GM12874 (cell line): ENCODE data around the gene ZSWIM7.

ENCODE experiments used
- CTCF ChIP-seq: IDR thresholded peaks from 2 replicates; pipeline ENCODE4 v1.5.1; 2011; ENCODE audit warnings: low read depth, mild to moderate bottlenecking, control low read depth, low read length, moderate library complexity; ENCODE audit not compliant: insufficient read depth

The ZSWIM7 gene

DNA sequence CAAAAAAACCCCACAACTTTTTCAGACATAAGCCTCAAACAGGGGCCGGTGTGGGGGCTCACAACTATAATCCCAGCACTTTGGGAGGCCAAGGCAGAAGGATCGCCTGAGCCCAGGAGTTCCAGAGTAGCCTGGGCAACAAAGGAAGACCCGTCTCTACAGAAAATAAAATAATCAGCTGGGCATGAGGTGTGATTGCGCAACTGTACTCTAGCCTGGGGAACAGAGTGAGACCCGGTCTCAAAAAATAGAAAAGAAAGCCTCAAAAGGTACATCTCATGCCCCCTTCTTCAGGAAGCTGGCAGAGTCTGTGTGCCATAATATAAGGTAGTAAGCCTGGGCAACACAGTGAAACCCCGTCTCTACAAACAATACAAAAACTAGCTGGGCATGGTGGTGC, 3.2 kb downstream of the ZSWIM7 start:
- TF ChIP-seq CTCF: no peak

DNA sequence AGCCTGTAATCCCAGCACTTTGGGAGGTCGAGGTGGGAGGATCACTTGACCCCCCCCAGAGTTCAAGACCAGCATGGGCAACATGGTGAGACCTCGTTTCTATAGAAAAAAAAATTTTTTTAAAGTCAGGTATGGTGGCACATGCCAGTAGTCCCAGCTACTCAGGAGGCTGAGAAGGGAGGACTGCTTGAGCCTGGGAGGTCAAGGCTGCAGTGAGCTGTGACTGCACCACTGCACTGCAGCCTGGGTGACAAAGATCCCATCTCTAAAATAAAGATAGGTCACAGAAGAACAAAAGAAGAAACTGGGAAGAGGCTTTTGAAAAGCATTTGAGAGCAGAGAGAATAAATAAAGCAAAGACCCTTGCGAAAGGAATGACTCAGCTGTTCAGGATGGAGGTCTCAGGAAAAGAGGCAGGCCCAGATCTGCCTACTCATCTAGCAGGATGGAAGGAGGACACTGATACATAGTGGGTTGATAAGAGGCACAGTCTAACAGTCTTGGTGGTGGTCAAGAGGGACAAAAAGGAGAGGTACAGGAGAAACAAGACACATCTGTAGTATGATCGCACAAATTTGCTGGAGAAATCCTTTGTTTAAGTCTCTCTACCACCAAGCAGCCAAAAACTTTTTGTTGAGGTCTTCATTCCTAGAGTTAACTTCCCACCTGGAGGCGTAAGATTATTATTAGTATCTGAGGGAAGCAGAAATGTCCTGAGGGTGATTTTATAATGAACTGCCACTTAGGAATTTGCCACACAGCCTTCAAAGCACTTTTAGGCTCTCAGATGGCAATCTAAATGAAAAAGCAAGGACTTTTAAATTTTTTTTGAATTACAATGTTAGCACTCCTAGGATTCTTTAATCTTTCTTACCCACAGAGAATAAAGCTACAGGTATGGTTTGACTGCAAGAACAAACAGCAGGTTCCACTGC, 17.6 kb downstream of the ZSWIM7 start:
- TF ChIP-seq CTCF: no peak

GRCh38 chr17:15981208-15981607, 18.3 kb downstream of the ZSWIM7 start:
- TF ChIP-seq CTCF: no peak

- no peak for TF ChIP-seq CTCF
Observed at GRCh38 chr17:15978606-15979005, 20.9 kb downstream of the ZSWIM7 start.

DNA sequence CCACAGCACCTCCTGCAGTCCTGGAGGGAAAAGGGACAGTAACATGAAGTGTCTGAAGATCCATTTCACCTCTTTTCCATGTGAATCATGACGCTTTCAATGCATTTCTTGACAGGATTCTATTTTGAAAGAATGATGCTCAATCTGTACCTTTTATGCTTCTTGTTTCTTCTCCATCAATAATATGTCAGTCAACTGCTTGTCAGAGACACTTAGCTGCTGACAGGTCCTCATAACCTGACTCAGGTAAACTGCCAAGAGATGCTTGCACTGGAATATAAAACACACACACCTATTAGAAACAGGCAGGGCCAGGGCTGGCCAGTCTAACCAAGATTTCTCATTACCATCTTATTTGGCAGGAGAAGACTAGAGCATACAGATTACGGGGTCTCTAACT, 21.6 kb downstream of the ZSWIM7 start:
- no peak for TF ChIP-seq CTCF

GRCh38 chr17:15973834-15974233, 25.7 kb downstream of the ZSWIM7 start:
- TF ChIP-seq CTCF: no peak

DNA sequence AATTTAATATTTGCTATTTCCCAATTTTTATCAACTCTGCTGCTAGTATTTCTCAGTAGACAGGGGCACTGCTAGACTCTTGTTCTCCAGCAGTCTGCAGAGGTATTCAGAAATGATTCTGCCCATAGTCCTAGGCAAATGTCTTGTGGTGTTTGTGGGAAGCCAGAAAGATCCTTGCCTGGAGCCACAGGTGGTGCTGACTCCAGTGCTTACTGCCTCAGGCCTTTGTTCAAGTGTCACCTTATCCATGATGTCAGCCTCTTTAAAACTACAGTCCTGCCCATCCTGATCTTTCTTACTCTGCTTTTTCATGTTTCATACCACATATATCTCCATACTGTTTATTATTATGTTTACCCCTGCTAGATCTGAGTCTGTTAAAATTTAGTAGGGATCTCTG, 26.5 kb downstream of the ZSWIM7 start:
- no peak for TF ChIP-seq CTCF
